SK-N-SH (cell line): ENCODE data around the gene CLMP. TPM values are rescaled to one million over a fixed set of nuclear protein-coding genes. Genes with fewer than 3 reads are reported as not detected.

ENCODE experiments used
- CTCF ChIA-PET: fragments of 300-600, 350-600 bp; formaldehyde crosslinking; extraction: SDS; loops from one replicate; lab custom pipeline; 2021; lab: Yijun Ruan, JAX
- POLR2A ChIA-PET: fragments of 350-600 bp; sonication (Branson Sonifier 250); formaldehyde crosslinking; extraction: SDS; loops from one replicate; lab custom pipeline; 2020; ENCODE audit warnings: antibody characterized with exemption, inconsistent platforms; lab: Yijun Ruan, JAX
- DNase-seq: peaks from one replicate; pipeline ENCODE4 v3.0.0; 2012
- H2AFZ ChIP-seq: fragments of 200-600 bp; sonication (generic); 2 replicates; pipeline ENCODE4 v1.8.1; 2016; ENCODE audit warnings: antibody characterized with exemption, mild to moderate bottlenecking, low read depth
- H3F3A ChIP-seq: fragments of 200-600 bp; sonication (generic); replicated peaks from 2 replicates; pipeline ENCODE3; 2016; ENCODE audit warnings: antibody characterized with exemption, mild to moderate bottlenecking; ENCODE audit not compliant: insufficient read depth
- H3K27ac ChIP-seq, 2 experiments: fragments of 200-500 bp in 1 of 2; fragments of 200-600 bp in 1 of 2; sonication (Bioruptor generic) in 1 of 2; sonication (generic), shearing (Covaris generic) in 1 of 2; 2 replicates each; pipeline versions ENCODE4 v1.5.1 to v1.6.1; 2014 to 2016; ENCODE audit warnings: low read depth in 2 of 2, inconsistent platforms in 1 of 2, low read length in 1 of 2, mild to moderate bottlenecking in 1 of 2, mixed read lengths in 1 of 2
- H3K27me3 ChIP-seq: fragments of 200-600 bp; sonication (generic), shearing (Covaris generic); 2 replicates; pipeline ENCODE4 v1.6.1; 2016; ENCODE audit warnings: mixed run types; ENCODE audit not compliant: insufficient read depth
- H3K36me3 ChIP-seq, 2 experiments: fragments of 200-500 bp in 1 of 2; fragments of 200-600 bp in 1 of 2; sonication (Bioruptor generic) in 1 of 2; sonication (generic) in 1 of 2; replicated peaks in 1 of 2; 2 replicates each; pipeline versions ENCODE3 to v1.5.1; 2014 to 2016; ENCODE audit warnings: low read length in 1 of 2, mild to moderate bottlenecking in 1 of 2; ENCODE audit not compliant: insufficient read depth in 2 of 2, control insufficient read depth in 1 of 2
- H3K4me1 ChIP-seq, 2 experiments: fragments of 200-500 bp in 1 of 2; fragments of 200-600 bp in 1 of 2; sonication (Bioruptor generic) in 1 of 2; sonication (generic), shearing (Covaris generic) in 1 of 2; 2 replicates each; pipeline versions ENCODE4 v1.5.1 to v1.6.1; 2014 to 2016; ENCODE audit warnings: low read depth in 1 of 2, low read length in 1 of 2, mixed run types in 1 of 2; ENCODE audit not compliant: insufficient read depth in 2 of 2, control insufficient read depth in 1 of 2
- H3K4me2 ChIP-seq: fragments of 200-600 bp; sonication (generic), shearing (Covaris generic); 2 replicates; pipeline ENCODE4 v1.6.1; 2017; ENCODE audit warnings: mixed run types
- H3K4me3 ChIP-seq, 2 experiments: fragments of 200-500 bp in 1 of 2; fragments of 200-600 bp in 1 of 2; sonication (Bioruptor generic) in 1 of 2; sonication (generic), shearing (Covaris generic) in 1 of 2; 2 replicates each; pipeline versions ENCODE4 v1.5.1 to v1.8.1; 2014 to 2016; ENCODE audit warnings: low read depth in 2 of 2, inconsistent platforms in 1 of 2, low read length in 1 of 2, mild to moderate bottlenecking in 1 of 2, mixed read lengths in 1 of 2, moderate library complexity in 1 of 2
- H3K79me2 ChIP-seq: fragments of 200-600 bp; sonication (generic); 2 replicates; pipeline ENCODE4 v1.8.1; 2017; ENCODE audit warnings: mild to moderate bottlenecking; ENCODE audit not compliant: insufficient read depth
- H3K9ac ChIP-seq: fragments of 200-600 bp; sonication (generic); 2 replicates; pipeline ENCODE4 v1.6.1; 2017; ENCODE audit warnings: mixed run types
- H3K9me2 ChIP-seq: fragments of 200-600 bp; sonication (generic); 2 replicates; pipeline ENCODE4 v1.6.1; 2017; ENCODE audit warnings: mixed run types
- H3K9me3 ChIP-seq: fragments of 200-600 bp; sonication (generic); 2 replicates; pipeline ENCODE4 v1.6.1; 2017; ENCODE audit warnings: mixed run types, mild to moderate bottlenecking, moderate library complexity
- H4K20me1 ChIP-seq: fragments of 200-600 bp; sonication (generic); 2 replicates; pipeline ENCODE4 v1.6.1; 2017; ENCODE audit warnings: mild to moderate bottlenecking, mixed run types; ENCODE audit not compliant: insufficient read depth
- CHD2 ChIP-seq: fragments of 150-350 bp; IDR thresholded peaks from 2 replicates; pipeline ENCODE4 v1.6.1; 2018; ENCODE audit warnings: low read length; ENCODE audit not compliant: partially characterized antibody
- ELF1 ChIP-seq: IDR thresholded peaks from 2 replicates; pipeline ENCODE4 v1.4.0; 2012
- EZH2phosphoT487 ChIP-seq: fragments of 200-600 bp; sonication (generic); IDR thresholded peaks from 2 replicates; pipeline ENCODE4 v1.6.1; 2017; ENCODE audit warnings: low read depth, mixed run types, mild to moderate bottlenecking, antibody characterized with exemption, moderate library complexity, borderline replicate concordance
- FOXM1 ChIP-seq: IDR thresholded peaks from 2 replicates; pipeline ENCODE4 v1.4.0; 2012; ENCODE audit warnings: low read depth, mild to moderate bottlenecking
- GABPA ChIP-seq: IDR thresholded peaks from 2 replicates; pipeline ENCODE4 v1.4.0; 2012; ENCODE audit warnings: low read depth, mild to moderate bottlenecking
- JUND ChIP-seq: IDR thresholded peaks from 2 replicates; pipeline ENCODE4 v1.4.0; 2012
- TAF1 ChIP-seq: IDR thresholded peaks from 2 replicates; pipeline ENCODE4 v1.6.1; 2012; ENCODE audit warnings: low read depth, mild to moderate bottlenecking, low read length, moderate library complexity, borderline replicate concordance
- TEAD4 ChIP-seq: IDR thresholded peaks from 2 replicates; pipeline ENCODE4 v1.4.0; 2012; ENCODE audit warnings: mild to moderate bottlenecking, borderline replicate concordance; ENCODE audit not compliant: insufficient read depth
- WGBS: methylation state at CpG from one replicate; pipeline ENCODE4 v1.1.6; 2017; ENCODE audit warnings: low lambda C conversion rate; 5-methylcytosine and 5-hydroxymethylcytosine counted together
- polyA plus RNA-seq, 3 experiments: library from polyadenylated mRNA; depleted of rRNA; stranded (reverse); fragments of >200 nt; gene quantifications; 2 replicates each; pipeline ENCODE4 v1.2.3, GENCODE V29; 2012
- TF ChIP-seq, protein P1 (sequence below): fragments of 150-350 bp; IDR thresholded peaks from 2 replicates; pipeline ENCODE4 v1.6.1; 2016; ENCODE audit warnings: mild to moderate bottlenecking, low read depth, low read length
- TF ChIP-seq, protein P2 (sequence below): IDR thresholded peaks from 2 replicates; pipeline ENCODE4 v1.4.0; 2012; ENCODE audit warnings: low read depth, borderline replicate concordance
- TF ChIP-seq, protein P3 (sequence below): IDR thresholded peaks from 2 replicates; pipeline ENCODE4; 2012

Gene CLMP
- polyA plus RNA-seq, 1 of the 3 experiments (the other 2 are of a cell fraction): 61.9 TPM

DNA sequence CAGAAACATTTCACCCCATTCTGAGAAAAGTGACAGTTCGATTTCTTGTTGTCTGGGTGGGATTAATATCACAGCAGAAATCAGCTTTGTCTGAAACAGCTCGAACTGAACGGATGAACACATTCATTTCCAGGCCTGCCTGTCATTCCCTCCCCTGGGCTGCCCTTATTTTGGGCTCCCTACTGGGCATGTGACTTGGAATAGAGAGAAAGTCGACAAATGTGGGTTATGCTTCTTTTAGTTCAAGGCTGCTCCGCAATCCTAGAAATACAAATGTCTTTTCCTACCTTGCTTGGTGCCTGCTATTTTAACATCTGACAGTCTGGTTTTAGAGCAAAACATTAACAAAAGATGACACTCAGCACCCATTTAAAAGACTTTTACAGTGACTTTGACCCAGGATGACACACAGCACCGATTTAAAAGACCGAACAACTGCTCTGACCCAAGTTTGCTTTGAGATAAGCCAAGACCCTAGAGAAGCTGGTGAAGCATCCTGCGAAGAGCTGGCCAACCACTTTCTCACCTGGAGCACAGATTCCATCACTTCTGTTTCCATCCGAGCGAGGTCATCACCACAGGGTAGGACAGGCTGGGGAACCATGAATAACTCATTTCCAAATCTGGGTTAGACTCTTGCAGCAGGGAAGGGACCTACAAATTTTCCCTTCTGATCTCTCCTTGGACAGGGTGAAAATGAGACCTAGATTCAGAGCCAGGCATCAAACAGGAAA is 13.1 kb downstream of the CLMP start (continued):
- TF ChIP-seq EZH2phosphoT487 (no peak), JUND (no peak), GABPA (no peak), CHD2 (no peak), FOXM1 (no peak)

GRCh38 chr11:123181075-123181474 is 14.0 kb downstream of the CLMP start:
- no peaks in the 10 kb centered on the region for H3K27me3 ChIP-seq
- peaks cover 5 to 61% of the 10 kb centered on the region in 2 experiments; a peak in 2 of 4 replicates for H3K4me1 ChIP-seq
- ChIA-PET POLR2A (interaction anchor here (1.1 kb wide), 1 partner anchor 44 kb away, joined by 3 read pairs; no protein-coding TSS in a partner anchor), CTCF (interaction anchor here (0.5 to 2.0 kb wide), 2 partner anchors 12 to 188 kb away, joined by 3 to 8 read pairs; no protein-coding TSS in a partner anchor)
- no peaks in the 10 kb centered on the region for H3K9me2 ChIP-seq
- no peak for TF ChIP-seq TEAD4
- no peak for TF ChIP-seq TAF1
- no peak for TF ChIP-seq ELF1
- TF ChIP-seq, protein P1, sequence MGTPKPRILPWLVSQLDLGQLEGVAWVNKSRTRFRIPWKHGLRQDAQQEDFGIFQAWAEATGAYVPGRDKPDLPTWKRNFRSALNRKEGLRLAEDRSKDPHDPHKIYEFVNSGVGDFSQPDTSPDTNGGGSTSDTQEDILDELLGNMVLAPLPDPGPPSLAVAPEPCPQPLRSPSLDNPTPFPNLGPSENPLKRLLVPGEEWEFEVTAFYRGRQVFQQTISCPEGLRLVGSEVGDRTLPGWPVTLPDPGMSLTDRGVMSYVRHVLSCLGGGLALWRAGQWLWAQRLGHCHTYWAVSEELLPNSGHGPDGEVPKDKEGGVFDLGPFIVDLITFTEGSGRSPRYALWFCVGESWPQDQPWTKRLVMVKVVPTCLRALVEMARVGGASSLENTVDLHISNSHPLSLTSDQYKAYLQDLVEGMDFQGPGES: no peak
- TF ChIP-seq EZH2phosphoT487: no peak
- TF ChIP-seq, protein P2, sequence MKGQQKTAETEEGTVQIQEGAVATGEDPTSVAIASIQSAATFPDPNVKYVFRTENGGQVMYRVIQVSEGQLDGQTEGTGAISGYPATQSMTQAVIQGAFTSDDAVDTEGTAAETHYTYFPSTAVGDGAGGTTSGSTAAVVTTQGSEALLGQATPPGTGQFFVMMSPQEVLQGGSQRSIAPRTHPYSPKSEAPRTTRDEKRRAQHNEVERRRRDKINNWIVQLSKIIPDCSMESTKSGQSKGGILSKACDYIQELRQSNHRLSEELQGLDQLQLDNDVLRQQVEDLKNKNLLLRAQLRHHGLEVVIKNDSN: no peak
- TF ChIP-seq, protein P3, sequence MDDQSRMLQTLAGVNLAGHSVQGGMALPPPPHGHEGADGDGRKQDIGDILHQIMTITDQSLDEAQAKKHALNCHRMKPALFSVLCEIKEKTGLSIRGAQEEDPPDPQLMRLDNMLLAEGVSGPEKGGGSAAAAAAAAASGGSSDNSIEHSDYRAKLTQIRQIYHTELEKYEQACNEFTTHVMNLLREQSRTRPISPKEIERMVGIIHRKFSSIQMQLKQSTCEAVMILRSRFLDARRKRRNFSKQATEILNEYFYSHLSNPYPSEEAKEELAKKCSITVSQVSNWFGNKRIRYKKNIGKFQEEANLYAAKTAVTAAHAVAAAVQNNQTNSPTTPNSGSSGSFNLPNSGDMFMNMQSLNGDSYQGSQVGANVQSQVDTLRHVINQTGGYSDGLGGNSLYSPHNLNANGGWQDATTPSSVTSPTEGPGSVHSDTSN: no peak
- TF ChIP-seq CHD2: no peak
- no peaks in the 10 kb centered on the region for H4K20me1 ChIP-seq
- H2AFZ ChIP-seq: no peak overlapping the region
- H3K9me3 ChIP-seq: no peaks in the 10 kb centered on the region
- H3K4me2 ChIP-seq: peak overlapping the region; percentile 9; the same call in 1 of the 2 replicates
- H3K9ac ChIP-seq: no peak overlapping the region
- H3K79me2 ChIP-seq: peaks cover 99% of the 10 kb centered on the region
- H3K36me3 ChIP-seq: peaks cover 3 to 10% of the 10 kb centered on the region in 2 experiments
- H3F3A ChIP-seq: peaks cover 6% of the 10 kb centered on the region
- WGBS: 99% methylated on average over 4 of the region's 4 CpGs
- DNase-seq: no peak
- no peak overlapping the region for H3K4me3 ChIP-seq
- H3K27ac ChIP-seq: peak overlapping the region in 1 of 2 experiments; percentile 21; a peak in 1 of 4 replicates
